Renal cortex interstitium (tissue), 11 donors: ENCODE measurements around the gene LRRC56. TPM values are rescaled to one million over a fixed set of nuclear protein-coding genes. Genes with fewer than 3 reads are reported as not detected.
"Not testable (repeated sequence)": the region's sequence is repeated elsewhere in the genome, so short reads cannot be mapped to it uniquely, and the experiment has no call there.

ENCODE experiments used
- DNase-seq, 11 donors: peaks; one replicate each; pipeline ENCODE4 v3.0.0-alpha.2; 2013; ENCODE audit warnings: low read depth in 9 of 11, low spot score in 4 of 11; ENCODE audit errors: extremely low read depth in 1 of 11
- polyA plus RNA-seq, 3 donors: library from polyadenylated mRNA; unstranded; fragments of 120-200 nt; gene quantifications; one replicate each; pipeline ENCODE4 v1.2.1, GENCODE V29; 2013; ENCODE audit not compliant: insufficient read length in 3 of 3

LRRC56 gene
- polyA plus RNA-seq, 3 donors: 2.9 to 6.0 (median 4.3) TPM

DNA sequence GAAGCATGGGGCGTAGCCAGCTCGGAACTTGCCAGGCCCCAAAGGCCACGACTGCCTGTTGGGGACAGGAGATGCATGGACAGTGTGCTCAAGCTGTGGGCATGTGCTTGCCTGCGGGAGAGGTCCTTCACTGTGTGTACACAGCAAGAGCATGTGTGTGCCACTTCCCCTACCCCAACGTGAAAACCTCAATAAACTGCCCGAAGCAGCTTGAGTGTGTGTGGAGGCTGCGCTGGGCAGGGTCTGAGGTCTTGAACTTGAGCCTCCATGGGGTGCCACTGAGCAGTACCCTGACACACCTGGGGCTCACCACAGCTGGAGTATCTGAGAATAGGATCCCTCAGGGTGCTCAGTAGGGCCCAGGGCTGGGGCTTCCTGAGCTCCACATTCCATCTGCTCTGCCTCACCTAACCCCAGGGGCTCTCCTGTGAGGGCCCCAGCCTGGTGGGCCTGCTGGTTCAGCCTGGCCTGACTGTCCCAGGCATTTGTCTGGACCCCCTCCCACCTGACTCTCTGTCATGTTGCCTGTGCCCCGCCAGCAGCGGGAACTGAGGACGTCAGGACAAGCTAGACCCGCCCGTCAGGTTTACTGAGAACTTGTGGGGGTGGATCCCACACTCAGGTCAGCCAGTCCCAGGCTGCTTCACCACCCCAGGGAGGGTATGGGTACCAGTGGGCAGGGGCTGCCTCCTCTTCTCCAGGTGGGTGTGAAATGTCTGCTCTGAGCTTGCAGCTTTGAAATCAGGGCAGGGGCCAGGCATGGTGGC is 26.7 kb downstream of the LRRC56 start:
- DNase-seq: no peak

DNA sequence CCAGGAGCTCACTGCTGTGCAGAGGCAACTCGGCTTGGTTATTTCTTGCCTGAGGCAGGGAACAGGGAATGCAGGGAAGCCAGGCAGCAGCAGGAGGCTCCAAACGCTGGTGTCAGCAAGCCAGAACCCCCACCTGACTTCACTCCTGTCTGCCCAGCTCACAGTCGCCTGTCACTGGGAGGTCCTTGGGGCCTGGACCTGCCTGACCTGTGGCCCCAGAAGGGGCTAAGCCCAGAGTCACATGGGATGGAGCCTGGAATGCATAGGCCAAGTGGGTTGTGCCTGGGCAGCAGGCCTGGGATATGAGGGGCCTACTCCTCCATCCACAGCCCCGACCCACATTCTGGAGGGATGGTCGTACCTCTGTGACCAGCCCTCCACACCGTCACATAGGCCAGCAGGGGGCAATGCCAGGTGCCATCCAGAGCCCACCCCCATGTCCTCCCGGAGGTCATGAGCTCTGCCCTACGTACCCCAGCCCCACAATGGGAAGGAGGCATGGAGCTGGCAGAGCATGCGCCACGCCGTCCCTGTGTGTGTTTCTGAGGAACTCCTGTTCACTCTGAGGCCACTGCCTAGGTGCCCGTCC is 28.7 kb downstream of the LRRC56 start:
- DNase-seq: no peak

DNA sequence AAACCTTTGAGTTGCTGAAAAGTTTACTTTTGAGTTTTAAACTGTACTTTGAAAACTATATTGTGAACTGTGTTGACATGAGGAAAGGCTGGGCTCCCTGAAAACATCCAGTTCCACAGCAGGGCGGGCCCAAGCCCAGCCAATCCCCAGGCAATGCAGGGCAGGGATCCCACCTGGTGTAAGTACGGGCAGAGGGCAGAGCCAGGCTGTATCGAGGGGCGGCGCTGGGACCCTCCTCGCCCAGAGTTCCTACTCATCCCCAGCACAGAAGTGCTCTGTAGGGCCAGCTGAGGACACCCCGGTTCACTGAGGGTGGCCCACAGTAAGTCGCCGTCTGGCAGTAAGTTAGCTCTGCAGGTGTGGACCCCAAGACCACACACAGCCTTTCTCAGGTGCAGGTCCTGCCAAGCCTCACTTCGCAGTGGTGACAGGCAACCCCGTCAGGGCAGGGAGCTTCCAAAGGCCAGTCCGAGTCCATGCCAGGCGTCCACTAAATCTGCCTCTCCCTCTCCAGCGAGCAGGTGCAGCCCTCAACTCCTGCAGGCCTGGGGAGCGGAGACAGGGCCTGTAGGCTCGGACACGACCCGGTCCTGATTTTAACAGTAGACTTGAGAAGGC is 29.8 kb downstream of the LRRC56 start:
- DNase-seq: no peak

DNA sequence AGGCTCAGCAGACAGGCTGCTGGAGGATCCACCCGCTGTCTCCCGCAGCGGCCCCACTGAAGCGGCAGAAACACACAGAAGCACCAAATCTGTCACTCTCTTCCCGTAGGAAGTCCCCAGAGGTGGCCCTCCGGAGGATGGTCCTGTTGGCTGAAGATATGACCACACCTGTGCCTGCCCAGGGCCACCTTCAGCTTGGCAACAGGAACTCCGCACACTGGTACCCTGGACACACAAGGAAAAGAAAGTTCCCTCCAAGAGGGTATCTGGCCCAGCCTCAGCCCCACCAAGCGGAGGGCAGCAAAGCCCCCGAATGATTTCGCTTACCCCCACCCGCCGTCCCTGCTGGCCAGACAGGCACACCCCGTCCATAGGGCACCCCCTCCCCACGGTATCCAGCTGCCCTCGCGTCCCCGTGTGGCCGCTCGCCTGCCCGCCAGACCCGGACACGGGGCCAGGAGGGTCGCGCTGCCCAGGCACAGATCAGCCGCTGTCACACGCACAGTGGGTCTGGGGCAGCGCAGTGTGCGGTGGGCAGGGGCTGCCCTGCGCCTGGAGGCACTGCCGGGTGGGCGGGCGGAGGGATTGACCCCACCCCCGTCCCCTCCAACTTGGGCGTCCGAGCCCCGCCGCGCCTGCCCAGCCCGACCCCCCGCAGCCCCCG is 30.4 kb downstream of the LRRC56 start:
- DNase-seq: no peak

DNA sequence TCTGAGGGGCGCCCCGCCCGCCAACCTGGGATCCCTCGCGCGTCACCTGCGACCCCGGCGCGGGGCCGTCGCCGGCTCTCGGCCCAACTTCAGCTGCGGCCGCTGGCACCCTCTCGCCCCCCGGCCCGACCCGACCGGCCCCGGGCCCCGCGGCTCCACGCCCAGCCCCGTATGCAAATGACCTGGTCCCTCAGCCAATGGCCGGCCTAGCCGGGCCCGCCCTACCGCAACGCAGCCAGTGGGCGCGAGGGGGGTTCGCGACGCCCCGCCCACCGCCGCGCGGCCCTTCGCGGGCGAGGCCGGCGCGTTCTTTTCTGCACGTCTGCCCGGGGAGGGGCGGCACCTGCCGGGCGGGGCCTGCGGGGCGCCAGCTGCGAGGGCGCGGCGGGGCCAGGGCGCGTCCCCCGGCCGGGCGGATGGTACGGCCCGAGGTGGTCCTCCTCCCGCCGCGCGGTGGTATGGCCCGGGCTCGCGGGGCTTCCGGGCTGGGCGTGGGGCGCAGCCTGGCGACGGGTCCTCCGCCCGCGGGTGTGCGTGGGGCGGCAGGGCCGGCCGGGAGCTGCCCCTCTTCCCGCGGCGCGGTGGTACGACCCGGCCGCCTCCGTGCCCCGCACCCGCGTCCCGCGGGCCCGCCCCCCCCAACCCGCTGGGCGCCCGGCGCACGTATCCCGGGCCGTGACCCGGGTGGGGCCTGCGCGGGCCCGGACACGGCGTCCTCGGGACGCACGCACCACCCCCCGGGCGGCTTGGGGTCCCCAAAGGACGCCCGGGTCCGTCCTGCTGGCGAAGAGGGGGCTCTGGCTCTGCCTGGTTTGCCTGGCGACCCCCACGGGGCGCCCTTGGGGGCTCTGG is 31.2 kb downstream of the LRRC56 start:
- DNase-seq: peak in 10 of 11 donors; percentile 64 to 92 (median 88)

GRCh38 chr11:569158-569885 is 32.0 kb downstream of the LRRC56 start:
- no peak for DNase-seq

DNA sequence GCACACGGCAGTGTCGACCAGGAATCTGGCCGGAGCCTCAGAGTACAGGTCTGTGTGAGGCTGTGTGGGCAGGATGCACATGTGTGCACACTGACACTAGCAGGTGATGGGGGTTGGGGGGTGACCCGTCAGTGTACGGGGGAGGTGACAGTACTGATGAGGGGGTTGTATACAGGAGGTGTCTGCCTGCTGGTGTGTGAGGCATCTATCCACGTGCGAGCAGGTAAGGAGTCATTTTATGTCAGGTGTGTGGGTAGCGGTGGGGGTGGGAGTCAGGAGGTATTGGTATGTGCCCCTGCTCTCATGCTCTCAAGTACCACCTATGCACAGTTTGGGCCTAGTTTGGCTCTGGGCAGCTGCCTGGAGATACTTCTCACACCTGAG is 34.5 kb downstream of the LRRC56 start:
- no peak for DNase-seq

GRCh38 chr11:573146-573759 is 35.9 kb downstream of the LRRC56 start:
- DNase-seq: no peak

- DNase-seq: not testable (repeated sequence)
Measured at GRCh38 chr11:574031-574570, 36.8 kb downstream of the LRRC56 start.

GRCh38 chr11:574632-575312 is 37.4 kb downstream of the LRRC56 start:
- no peak for DNase-seq

GRCh38 chr11:575313-575995 is 38.1 kb downstream of the LRRC56 start:
- DNase-seq: peak in 3 of 11 donors; percentile 47 to 66 (median 47)

DNA sequence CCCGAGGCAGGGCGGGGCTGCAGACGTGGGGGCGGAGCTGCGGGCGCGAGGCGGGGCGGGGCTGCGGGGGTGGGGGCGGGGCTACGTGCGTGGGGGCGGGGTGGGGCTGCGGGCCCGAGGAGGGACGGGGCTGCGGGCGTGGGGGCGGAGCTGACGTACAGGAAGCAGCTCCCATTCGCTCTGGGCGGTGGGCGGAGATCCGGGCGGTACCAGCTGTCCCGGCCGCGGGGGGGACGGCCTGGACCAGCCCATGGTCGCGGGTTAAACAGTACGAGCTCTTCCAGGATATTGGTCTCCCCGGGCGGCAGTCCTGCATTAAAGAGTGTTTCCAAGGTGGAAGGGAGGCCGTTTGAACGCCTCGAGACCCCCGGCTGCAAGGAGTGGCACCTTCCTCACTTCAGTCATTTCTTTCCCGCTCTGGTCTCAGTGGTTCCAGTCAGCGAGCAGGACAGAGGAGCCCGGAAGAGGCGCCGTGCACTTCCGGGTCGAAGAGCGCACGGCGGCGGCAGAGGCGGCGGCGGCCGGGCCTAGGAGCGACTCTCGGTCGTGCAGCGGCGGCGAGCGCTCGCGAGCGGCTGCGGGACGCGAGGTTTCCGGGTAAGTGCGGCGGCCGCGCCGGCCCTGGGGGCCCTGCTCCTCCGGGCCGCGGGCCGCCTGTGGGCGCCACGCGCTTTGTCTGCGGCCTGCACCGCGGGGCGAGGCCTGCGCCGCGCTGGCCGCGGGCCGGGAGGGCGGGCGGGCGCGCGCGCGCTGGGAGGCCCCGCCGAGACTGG is 38.9 kb downstream of the LRRC56 start, which contains the start of gene PHRF1:
Gene PHRF1, plus strand, starts transcription at position 475 of the 773 bp plus-strand sequence. CDS start 5,043 bp downstream, outside the sequence.
- peak; percentile 80 to 91 (median 89) for DNase-seq

GRCh38 chr11:576811-577610 is 39.7 kb downstream of the LRRC56 start:
- no peak for DNase-seq

DNA sequence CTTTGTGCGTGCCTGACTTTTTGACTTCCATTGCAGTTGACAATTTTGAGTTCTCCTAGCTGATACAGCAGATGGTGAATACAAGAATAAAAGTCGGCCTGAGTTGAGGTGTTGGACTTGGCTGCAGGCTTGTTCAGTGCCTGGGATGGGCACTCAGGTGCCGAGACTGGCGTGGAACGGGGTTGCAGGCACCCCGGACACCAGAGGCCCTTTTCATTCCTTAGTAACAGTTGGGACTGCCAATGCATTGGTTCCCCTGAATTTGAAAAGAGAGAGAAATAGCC is 40.2 kb downstream of the LRRC56 start:
- DNase-seq: no peak
